NCI-H146 treated with DMSO at 0.1 percent for 48 hours (cell line): ENCODE data around the gene MYO18A.

ENCODE experiments used
- DNase-seq: peaks from one replicate; lab custom pipeline; 2025; ENCODE audit not compliant: unreplicated experiment; lab: John Stamatoyannopoulos, UW

MYO18A gene

GRCh38 chr17:29084541-29085146 is 95.6 kb downstream of the MYO18A start:
- peak; percentile 92 for DNase-seq

- no peak for DNase-seq
Measured at GRCh38 chr17:29080965-29081364, 99.2 kb downstream of the MYO18A start.

GRCh38 chr17:29080323-29080722 is 99.9 kb downstream of the MYO18A start:
- no peak for DNase-seq

GRCh38 chr17:29079887-29080286 is 100.3 kb downstream of the MYO18A start:
- no peak for DNase-seq

- DNase-seq: no peak
Measured at GRCh38 chr17:29079433-29079832, 100.8 kb downstream of the MYO18A start.

- peak; percentile 62 for DNase-seq
Measured at GRCh38 chr17:29078183-29079045, 101.8 kb downstream of the MYO18A start.

GRCh38 chr17:29077320-29077719 is 102.9 kb downstream of the MYO18A start:
- no peak for DNase-seq

GRCh38 chr17:29076722-29077121 is 103.5 kb downstream of the MYO18A start:
- DNase-seq: no peak

GRCh38 chr17:29076087-29076486 is 104.1 kb downstream of the MYO18A start:
- DNase-seq: no peak

GRCh38 chr17:29074488-29074887 is 105.7 kb downstream of the MYO18A start:
- no peak for DNase-seq

- DNase-seq: no peak
Measured at GRCh38 chr17:29073520-29073919, 106.7 kb downstream of the MYO18A start.

GRCh38 chr17:29073045-29073444 is 107.2 kb downstream of the MYO18A start:
- DNase-seq: no peak

GRCh38 chr17:29071303-29071702 is 108.9 kb downstream of the MYO18A start:
- no peak for DNase-seq

GRCh38 chr17:29070781-29071180 is 109.4 kb downstream of the MYO18A start:
- DNase-seq: no peak

GRCh38 chr17:29070308-29070707 is 109.9 kb downstream of the MYO18A start:
- DNase-seq: no peak

GRCh38 chr17:29069526-29070041 is 110.6 kb downstream of the MYO18A start:
- DNase-seq: no peak

- DNase-seq: no peak
Measured at GRCh38 chr17:29068818-29069217, 111.4 kb downstream of the MYO18A start.

GRCh38 chr17:29066606-29067005 is 113.6 kb downstream of the MYO18A start:
- no peak for DNase-seq

GRCh38 chr17:29066047-29066446 is 114.2 kb downstream of the MYO18A start:
- no peak for DNase-seq

- DNase-seq: no peak
Measured at GRCh38 chr17:29063992-29064391, 116.2 kb downstream of the MYO18A start.

GRCh38 chr17:29062215-29062614 is 118.0 kb downstream of the MYO18A start:
- DNase-seq: no peak

- no peak for DNase-seq
Measured at GRCh38 chr17:29061036-29061435, 119.2 kb downstream of the MYO18A start.
